ENCODE results near the gene EME2. TPM values are rescaled to one million over a fixed set of nuclear protein-coding genes. Genes with fewer than 3 reads are reported as not detected.
A peak's percentile ranks its signal among the peaks of the same experiment; 100 is the strongest.
"Not testable (repeated sequence)": the region's sequence is repeated elsewhere in the genome, so short reads cannot be mapped to it uniquely, and the experiment has no call there.

EME2 gene
- polyA plus RNA-seq (ENCODE audit: low read depth in 6 of 6) = 1 to 10 TPM in 1 of 6 donors, under 1 TPM in 5; 0.43 to 2.8 (median 0.93) TPM

GRCh38 chr16:1772362-1772907 lies at the start of gene EME2:
TSS of gene EME2 (plus strand) at chr16:1772810. CDS start at chr16:1773228, 418 bp downstream.
- Mint-ChIP-seq H3K36me3 (no peaks in the 10 kb centered on the region), H3K4me3 (peak within 1 kb of the TSS; percentile 92 to 97 (median 94)), H3K27me3 (no peaks in the 10 kb centered on the region), H3K27ac (peak within 1 kb of the TSS; percentile 80 to 98 (median 92)), H3K4me1 (peaks cover 21 to 22% (median 21%) of the 10 kb centered on the region in 3 donors), H3K9me3 (no peaks in the 10 kb centered on the region)
- DNase-seq (peak; percentile 10), ATAC-seq (ENCODE audit: low read depth in 2 of 2) (peak; percentile 6 to 21)

- Mint-ChIP-seq H3K36me3 (peaks cover 0 to 10% of the 10 kb centered on the region in 2 donors), H3K4me3 (peak overlapping the region in 7 of 8 donors; percentile 36 to 84 (median 71)), H3K4me1 (peaks cover 39 to 72% (median 56%) of the 10 kb centered on the region in 3 donors), H3K27me3 (no peaks in the 10 kb centered on the region), H3K27ac (peak overlapping the region; percentile 76 to 94 (median 91)), H3K9me3 (no peaks in the 10 kb centered on the region)
- DNase-seq (peak; percentile 48), ATAC-seq (ENCODE audit: low read depth in 2 of 2) (peak; percentile 29 to 39)
Observed at GRCh38 chr16:1723450-1724147, 49.0 kb upstream of the EME2 start.

GRCh38 chr16:1724491-1724890 lies 48.1 kb upstream of the EME2 start:
- no peaks in the 10 kb centered on the region for H3K27me3 Mint-ChIP-seq
- no peak for DNase-seq
- peaks cover 0 to 17% of the 10 kb centered on the region in 2 donors for H3K36me3 Mint-ChIP-seq
- H3K9me3 Mint-ChIP-seq = no peaks in the 10 kb centered on the region
- H3K4me3 Mint-ChIP-seq = peak overlapping the region in 1 of 8 donors; percentile 16
- H3K4me1 Mint-ChIP-seq = peaks cover 40 to 64% (median 47%) of the 10 kb centered on the region in 3 donors
- ATAC-seq (ENCODE audit: low read depth in 2 of 2) = no peak
- peak overlapping the region in 1 of 6 donors; percentile 47 for H3K27ac Mint-ChIP-seq

- Mint-ChIP-seq H3K27me3 (no peaks in the 10 kb centered on the region), H3K9me3 (no peaks in the 10 kb centered on the region), H3K36me3 (peaks cover 0 to 17% of the 10 kb centered on the region in 2 donors), H3K4me1 (peaks cover 30 to 42% (median 34%) of the 10 kb centered on the region in 3 donors), H3K27ac (peak overlapping the region in 5 of 6 donors; percentile 6 to 96 (median 86)), H3K4me3 (peak overlapping the region in 5 of 8 donors; percentile 32 to 81 (median 64))
- ATAC-seq (ENCODE audit: low read depth in 2 of 2) (no peak), DNase-seq (no peak)
Observed at GRCh38 chr16:1726661-1727502, 45.7 kb upstream of the EME2 start.

- Mint-ChIP-seq H3K9me3 (no peaks in the 10 kb centered on the region), H3K27me3 (no peaks in the 10 kb centered on the region), H3K4me1 (peaks cover 26 to 33% (median 29%) of the 10 kb centered on the region in 3 donors), H3K4me3 (peak overlapping the region in 2 of 8 donors; percentile 44 to 64), H3K27ac (peak overlapping the region in 2 of 6 donors; percentile 57 to 96), H3K36me3 (peaks cover 0 to 17% of the 10 kb centered on the region in 2 donors)
- ATAC-seq (ENCODE audit: low read depth in 2 of 2) (no peak), DNase-seq (no peak)
Observed at GRCh38 chr16:1727651-1728624, 44.7 kb upstream of the EME2 start.

- Mint-ChIP-seq H3K4me3 (no peak overlapping the region), H3K4me1 (peaks cover 18 to 23% (median 20%) of the 10 kb centered on the region in 3 donors), H3K27ac (peak overlapping the region in 2 of 6 donors; percentile 65 to 78), H3K36me3 (peaks cover 0 to 17% of the 10 kb centered on the region in 2 donors), H3K27me3 (no peaks in the 10 kb centered on the region), H3K9me3 (no peaks in the 10 kb centered on the region)
- ATAC-seq (ENCODE audit: low read depth in 2 of 2) (no peak), DNase-seq (no peak)
Observed at GRCh38 chr16:1729026-1729425, 43.6 kb upstream of the EME2 start.

GRCh38 chr16:1729445-1729844 lies 43.2 kb upstream of the EME2 start:
- DNase-seq = no peak
- H3K27me3 Mint-ChIP-seq = no peaks in the 10 kb centered on the region
- peak overlapping the region in 1 of 6 donors; percentile 65 for H3K27ac Mint-ChIP-seq
- H3K36me3 Mint-ChIP-seq = peaks cover 0 to 17% of the 10 kb centered on the region in 2 donors
- no peak overlapping the region for H3K4me3 Mint-ChIP-seq
- no peak for ATAC-seq (ENCODE audit: low read depth in 2 of 2)
- H3K9me3 Mint-ChIP-seq = no peaks in the 10 kb centered on the region
- peaks cover 18 to 23% (median 20%) of the 10 kb centered on the region in 3 donors for H3K4me1 Mint-ChIP-seq

GRCh38 chr16:1731073-1731472 lies 41.5 kb upstream of the EME2 start:
- no peaks in the 10 kb centered on the region for H3K9me3 Mint-ChIP-seq
- H3K4me1 Mint-ChIP-seq = peaks cover 12 to 17% (median 14%) of the 10 kb centered on the region in 3 donors
- H3K36me3 Mint-ChIP-seq = peaks cover 0 to 17% of the 10 kb centered on the region in 2 donors
- H3K27me3 Mint-ChIP-seq = no peaks in the 10 kb centered on the region
- DNase-seq = no peak
- H3K27ac Mint-ChIP-seq = no peak overlapping the region
- ATAC-seq (ENCODE audit: low read depth in 2 of 2) = no peak
- no peak overlapping the region for H3K4me3 Mint-ChIP-seq

GRCh38 chr16:1731603-1732002 lies 41.0 kb upstream of the EME2 start:
- H3K4me3 Mint-ChIP-seq = no peak overlapping the region
- H3K27ac Mint-ChIP-seq = peak overlapping the region in 1 of 6 donors; percentile 69
- no peaks in the 10 kb centered on the region for H3K27me3 Mint-ChIP-seq
- H3K4me1 Mint-ChIP-seq = peaks cover 7 to 14% (median 10%) of the 10 kb centered on the region in 3 donors
- no peaks in the 10 kb centered on the region for H3K9me3 Mint-ChIP-seq
- ATAC-seq (ENCODE audit: low read depth in 2 of 2) (no peak), DNase-seq (no peak)
- peaks cover 0 to 16% of the 10 kb centered on the region in 2 donors for H3K36me3 Mint-ChIP-seq

GRCh38 chr16:1732071-1732470 lies 40.5 kb upstream of the EME2 start:
- H3K27ac Mint-ChIP-seq = peak overlapping the region in 1 of 6 donors; percentile 69
- H3K4me3 Mint-ChIP-seq = no peak overlapping the region
- H3K4me1 Mint-ChIP-seq = peaks cover 5 to 9% (median 5%) of the 10 kb centered on the region in 3 donors
- H3K9me3 Mint-ChIP-seq = no peaks in the 10 kb centered on the region
- DNase-seq (no peak), ATAC-seq (ENCODE audit: low read depth in 2 of 2) (no peak)
- peaks cover 0 to 12% of the 10 kb centered on the region in 2 donors for H3K36me3 Mint-ChIP-seq
- H3K27me3 Mint-ChIP-seq = no peaks in the 10 kb centered on the region

GRCh38 chr16:1732551-1732987 lies 40.0 kb upstream of the EME2 start:
- not testable (repeated sequence) for DNase-seq; ATAC-seq (ENCODE audit: low read depth in 2 of 2); H3K36me3 Mint-ChIP-seq; H3K4me1 Mint-ChIP-seq; H3K4me3 Mint-ChIP-seq; H3K9me3 Mint-ChIP-seq; H3K27me3 Mint-ChIP-seq
- H3K27ac Mint-ChIP-seq = peak overlapping the region in 1 of 6 donors; percentile 49

GRCh38 chr16:1734123-1734522 lies 38.5 kb upstream of the EME2 start:
- Mint-ChIP-seq H3K27ac (peak overlapping the region in 1 of 6 donors; percentile 56), H3K4me1 (peaks cover 0 to under 1% (median 0%) of the 10 kb centered on the region in 3 donors), H3K27me3 (no peaks in the 10 kb centered on the region), H3K9me3 (no peaks in the 10 kb centered on the region), H3K36me3 (peaks cover 0 to 2% of the 10 kb centered on the region in 2 donors), H3K4me3 (no peak overlapping the region)
- ATAC-seq (ENCODE audit: low read depth in 2 of 2) (no peak), DNase-seq (no peak)

Data from naive B cell (primary cell).